ENCODE results near the gene CAMK2B.

GRCh38 chr7:44320794-44321371 is 4.5 kb downstream of the CAMK2B start:
- TF ChIP-seq CTCF (IDR thresholded peaks at IDR 0.05) (no peak), POLR2AphosphoS5 (IDR thresholded peaks at IDR 0.05) (no peak), EP300 (IDR thresholded peaks at IDR 0.05) (no peak), POLR2A (IDR thresholded peaks at IDR 0.05) (no peak)

Data from sigmoid colon (tissue), 4 donors.